ENCODE results near the gene RAB19.

DNA sequence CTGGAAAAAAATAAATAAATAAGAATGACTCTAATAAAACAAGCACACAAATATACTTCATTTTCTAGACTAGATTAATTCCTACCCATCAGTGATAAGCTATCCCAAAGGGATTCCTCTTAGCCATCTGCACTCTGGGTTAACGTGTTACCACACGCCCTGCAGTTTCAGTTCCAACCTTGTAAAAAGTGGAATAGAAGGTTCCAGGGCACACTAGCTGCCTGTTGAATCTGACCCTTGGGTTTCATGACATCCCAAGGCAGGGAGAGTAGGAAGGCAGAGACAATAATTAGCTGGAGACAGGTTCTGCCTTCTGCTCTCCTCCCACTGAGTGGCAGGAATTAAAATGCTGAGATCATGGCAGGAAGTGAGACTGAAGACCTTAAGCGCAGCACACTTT lies 39.0 kb upstream of the RAB19 start:
- TF ChIP-seq, protein P1, sequence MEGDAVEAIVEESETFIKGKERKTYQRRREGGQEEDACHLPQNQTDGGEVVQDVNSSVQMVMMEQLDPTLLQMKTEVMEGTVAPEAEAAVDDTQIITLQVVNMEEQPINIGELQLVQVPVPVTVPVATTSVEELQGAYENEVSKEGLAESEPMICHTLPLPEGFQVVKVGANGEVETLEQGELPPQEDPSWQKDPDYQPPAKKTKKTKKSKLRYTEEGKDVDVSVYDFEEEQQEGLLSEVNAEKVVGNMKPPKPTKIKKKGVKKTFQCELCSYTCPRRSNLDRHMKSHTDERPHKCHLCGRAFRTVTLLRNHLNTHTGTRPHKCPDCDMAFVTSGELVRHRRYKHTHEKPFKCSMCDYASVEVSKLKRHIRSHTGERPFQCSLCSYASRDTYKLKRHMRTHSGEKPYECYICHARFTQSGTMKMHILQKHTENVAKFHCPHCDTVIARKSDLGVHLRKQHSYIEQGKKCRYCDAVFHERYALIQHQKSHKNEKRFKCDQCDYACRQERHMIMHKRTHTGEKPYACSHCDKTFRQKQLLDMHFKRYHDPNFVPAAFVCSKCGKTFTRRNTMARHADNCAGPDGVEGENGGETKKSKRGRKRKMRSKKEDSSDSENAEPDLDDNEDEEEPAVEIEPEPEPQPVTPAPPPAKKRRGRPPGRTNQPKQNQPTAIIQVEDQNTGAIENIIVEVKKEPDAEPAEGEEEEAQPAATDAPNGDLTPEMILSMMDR (IDR thresholded peaks at IDR 0.05) = no peak
- no peak for TF ChIP-seq POLR2A (IDR thresholded peaks at IDR 0.05)

Measured in Peyer's patch (tissue), 4 donors.